Measurements from ENCODE around the gene TNNT2.

TNNT2 gene

GRCh38 chr1:201312298-201312697, 65.2 kb downstream of the TNNT2 start:
- Histone ChIP-seq H3K4me3 (replicated peaks; ENCODE audit: low read depth, low read length) (no peak overlapping the region), H3K27me3 (replicated peaks; ENCODE audit: control insufficient read depth, insufficient read depth, low read length) (peaks cover 3% of the 10 kb centered on the region), H3K36me3 (ENCODE audit: control insufficient read depth, insufficient read depth, low read length) (no peaks in the 10 kb centered on the region)
- DNase-seq (ENCODE audit: extremely low read depth, insufficient read length): no peak
- no peak for TF ChIP-seq CTCF (IDR thresholded peaks at IDR 0.05; ENCODE audit: insufficient read depth, low read length, poor library complexity, severe bottlenecking)

- no peak for TF ChIP-seq CTCF (IDR thresholded peaks at IDR 0.05; ENCODE audit: insufficient read depth, low read length, poor library complexity, severe bottlenecking)
- H3K36me3 ChIP-seq (ENCODE audit: control insufficient read depth, insufficient read depth, low read length): no peaks in the 10 kb centered on the region
- no peak for DNase-seq (ENCODE audit: extremely low read depth, insufficient read length)
Measured at GRCh38 chr1:201311356-201312011, 66.0 kb downstream of the TNNT2 start.

GRCh38 chr1:201310986-201311355, 66.5 kb downstream of the TNNT2 start:
- Histone ChIP-seq H3K27me3 (replicated peaks; ENCODE audit: control insufficient read depth, insufficient read depth, low read length) (peaks cover 3% of the 10 kb centered on the region), H3K36me3 (ENCODE audit: control insufficient read depth, insufficient read depth, low read length) (no peaks in the 10 kb centered on the region), H3K4me3 (replicated peaks; ENCODE audit: low read depth, low read length) (no peak overlapping the region)
- no peak for TF ChIP-seq CTCF (IDR thresholded peaks at IDR 0.05; ENCODE audit: insufficient read depth, low read length, poor library complexity, severe bottlenecking)
- DNase-seq (ENCODE audit: extremely low read depth, insufficient read length): no peak

More at GRCh38 chr1:201311356-201312011, 66.0 kb downstream of the TNNT2 start:
- H3K4me3 ChIP-seq (replicated peaks; ENCODE audit: low read depth, low read length): no peak overlapping the region
- peaks cover 3% of the 10 kb centered on the region for H3K27me3 ChIP-seq (replicated peaks; ENCODE audit: control insufficient read depth, insufficient read depth, low read length)

GRCh38 chr1:201310251-201310985, 67.1 kb downstream of the TNNT2 start:
- no peak for TF ChIP-seq CTCF (IDR thresholded peaks at IDR 0.05; ENCODE audit: insufficient read depth, low read length, poor library complexity, severe bottlenecking)
- no peak overlapping the region for H3K4me3 ChIP-seq (replicated peaks; ENCODE audit: low read depth, low read length)
- H3K27me3 ChIP-seq (replicated peaks; ENCODE audit: control insufficient read depth, insufficient read depth, low read length): peaks cover 3% of the 10 kb centered on the region
- no peak for DNase-seq (ENCODE audit: extremely low read depth, insufficient read length)
- no peaks in the 10 kb centered on the region for H3K36me3 ChIP-seq (ENCODE audit: control insufficient read depth, insufficient read depth, low read length)

- Histone ChIP-seq H3K36me3 (ENCODE audit: control insufficient read depth, insufficient read depth, low read length) (no peaks in the 10 kb centered on the region), H3K4me3 (replicated peaks; ENCODE audit: low read depth, low read length) (no peak overlapping the region), H3K27me3 (replicated peaks; ENCODE audit: control insufficient read depth, insufficient read depth, low read length) (peaks cover 3% of the 10 kb centered on the region)
- DNase-seq (ENCODE audit: extremely low read depth, insufficient read length): no peak
- peak; percentile 45 for TF ChIP-seq CTCF (IDR thresholded peaks at IDR 0.05; ENCODE audit: insufficient read depth, low read length, poor library complexity, severe bottlenecking)
Measured at GRCh38 chr1:201309416-201309815, 68.1 kb downstream of the TNNT2 start.

Measured in GM06990 (cell line).